ENCODE data around the gene PDZD2.
"Not testable (repeated sequence)": the region's sequence is repeated elsewhere in the genome, so short reads cannot be mapped to it uniquely, and the experiment has no call there.

PDZD2 gene

GRCh38 chr5:31939151-31939550 is 300.2 kb downstream of the PDZD2 start:
- DNase-seq: no peak

GRCh38 chr5:31941151-31941755 is 302.3 kb downstream of the PDZD2 start:
- no peak for DNase-seq

- no peak for DNase-seq
Observed at GRCh38 chr5:31942546-31942945, 303.6 kb downstream of the PDZD2 start.

- no peak for DNase-seq
Observed at GRCh38 chr5:31944684-31945445, 305.9 kb downstream of the PDZD2 start.

GRCh38 chr5:31948006-31948405 is 309.1 kb downstream of the PDZD2 start:
- no peak for DNase-seq

GRCh38 chr5:31952067-31952466 is 313.1 kb downstream of the PDZD2 start:
- DNase-seq: no peak

- DNase-seq: no peak
Observed at GRCh38 chr5:31954091-31954490, 315.2 kb downstream of the PDZD2 start.

GRCh38 chr5:31957151-31957550 is 318.2 kb downstream of the PDZD2 start:
- no peak for DNase-seq

GRCh38 chr5:31962351-31962751 is 323.4 kb downstream of the PDZD2 start:
- DNase-seq: no peak

GRCh38 chr5:31962871-31963307 is 324.0 kb downstream of the PDZD2 start:
- no peak for DNase-seq

GRCh38 chr5:31963358-31964006 is 324.6 kb downstream of the PDZD2 start:
- no peak for DNase-seq

GRCh38 chr5:31964007-31964360 is 325.1 kb downstream of the PDZD2 start:
- no peak for DNase-seq

- no peak for DNase-seq
Observed at GRCh38 chr5:31965227-31965626, 326.3 kb downstream of the PDZD2 start.

- DNase-seq: no peak
Observed at GRCh38 chr5:31966936-31967335, 328.0 kb downstream of the PDZD2 start.

GRCh38 chr5:31967461-31967860 is 328.5 kb downstream of the PDZD2 start:
- DNase-seq: no peak

GRCh38 chr5:31972558-31972957 is 333.6 kb downstream of the PDZD2 start:
- DNase-seq: no peak

- not testable (repeated sequence) for DNase-seq
Observed at GRCh38 chr5:31975189-31975612, 336.3 kb downstream of the PDZD2 start.

- no peak for DNase-seq
Observed at GRCh38 chr5:31976169-31976568, 337.2 kb downstream of the PDZD2 start.

GRCh38 chr5:31981361-31981945 is 342.5 kb downstream of the PDZD2 start:
- no peak for DNase-seq

GRCh38 chr5:31982027-31982426 is 343.1 kb downstream of the PDZD2 start:
- DNase-seq: no peak

GRCh38 chr5:31982621-31983020 is 343.7 kb downstream of the PDZD2 start:
- no peak for DNase-seq

- DNase-seq: no peak
Observed at GRCh38 chr5:31983851-31984250, 344.9 kb downstream of the PDZD2 start.

- DNase-seq: no peak
Observed at GRCh38 chr5:31984691-31985090, 345.8 kb downstream of the PDZD2 start.

- no peak for DNase-seq
Observed at GRCh38 chr5:31986101-31986500, 347.2 kb downstream of the PDZD2 start.
